Measurements from ENCODE around the gene TSKU. TPM values are rescaled to one million over a fixed set of nuclear protein-coding genes. Genes with fewer than 3 reads are reported as not detected.

Gene TSKU
- total and polyA plus RNA-seq, 2 experiments from 2014 or later: 30.6 to 30.8 TPM

DNA sequence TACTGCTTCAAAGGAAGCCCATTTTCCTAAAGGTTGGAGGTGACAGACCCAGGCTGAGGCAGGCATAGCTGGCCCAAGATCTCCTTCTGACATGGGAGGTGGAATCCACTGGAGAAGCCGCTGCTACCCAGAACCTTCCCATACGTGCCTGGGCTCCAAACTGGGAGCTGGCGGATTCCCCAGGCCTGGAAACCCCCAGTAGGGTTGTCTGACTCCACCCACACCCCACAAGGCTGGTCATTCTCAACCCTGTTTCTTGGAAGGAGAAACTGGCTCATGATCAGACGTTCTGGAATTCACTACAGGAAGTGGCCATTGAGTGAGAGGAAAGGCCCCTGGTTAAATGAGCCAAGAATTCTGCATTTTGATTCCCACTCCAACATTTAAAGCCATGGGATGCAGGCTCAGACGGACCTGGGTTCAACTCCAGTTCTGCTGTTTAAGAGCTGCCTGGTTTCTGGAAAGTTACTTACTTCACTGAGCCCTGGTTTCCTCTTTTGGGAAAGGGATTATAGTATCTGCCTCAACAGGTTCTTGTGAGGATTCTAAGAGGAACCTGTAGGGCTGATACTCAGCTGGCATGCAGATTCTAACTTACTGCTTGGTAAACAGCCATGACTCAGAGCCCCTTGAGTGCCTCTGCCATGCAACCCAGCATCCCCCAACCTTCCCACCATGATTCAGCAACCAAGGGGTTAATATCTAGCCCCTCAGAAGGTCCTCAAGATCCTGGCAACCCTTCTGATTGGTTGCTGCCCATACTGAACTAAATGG lies 19.4 kb upstream of the TSKU start:
- peaks cover 19% of the 10 kb centered on the region for H3K4me1 ChIP-seq (ENCODE audit: insufficient read depth)
- H3K9me3 ChIP-seq (ENCODE audit: low read depth): no peaks in the 10 kb centered on the region
- no peak overlapping the region for H3K4me3 ChIP-seq
- in situ Hi-C loops (cut with MboI): no loop called here
- H3K79me2 ChIP-seq (ENCODE audit: insufficient read depth): no peaks in the 10 kb centered on the region
- no peaks in the 10 kb centered on the region for H3K27me3 ChIP-seq (replicated peaks; ENCODE audit: insufficient read depth)
- H3K27ac ChIP-seq: no peak overlapping the region
- TF ChIP-seq EZH2phosphoT487 (IDR thresholded peaks at IDR 0.05; ENCODE audit: insufficient read depth, low read depth): no peak
- TF ChIP-seq EZH2 (IDR thresholded peaks at IDR 0.05; ENCODE audit: insufficient read depth, poor library complexity, severe bottlenecking): no peak
- peak; percentile 89 for DNase-seq
- H3K4me2 ChIP-seq (ENCODE audit: unreplicated experiment): peak overlapping the region; percentile 45
- no peaks in the 10 kb centered on the region for H3K36me3 ChIP-seq (ENCODE audit: low read depth)
- peaks cover 2% of the 10 kb centered on the region for H3F3A ChIP-seq (ENCODE audit: insufficient read depth)
- no peak overlapping the region for H2AFZ ChIP-seq
- WGBS, 2 experiments (ENCODE audit: low coverage in 1 of 2, low lambda C conversion rate in 2 of 2, missing lambda C conversion rate in 2 of 2): 4 to 5% methylated on average over 5 of the region's 5 CpGs
- no peak overlapping the region for H3K9ac ChIP-seq
- H4K20me1 ChIP-seq (ENCODE audit: insufficient read depth): no peaks in the 10 kb centered on the region
- no peaks in the 10 kb centered on the region for H3K9me2 ChIP-seq (ENCODE audit: insufficient read depth)

DNA sequence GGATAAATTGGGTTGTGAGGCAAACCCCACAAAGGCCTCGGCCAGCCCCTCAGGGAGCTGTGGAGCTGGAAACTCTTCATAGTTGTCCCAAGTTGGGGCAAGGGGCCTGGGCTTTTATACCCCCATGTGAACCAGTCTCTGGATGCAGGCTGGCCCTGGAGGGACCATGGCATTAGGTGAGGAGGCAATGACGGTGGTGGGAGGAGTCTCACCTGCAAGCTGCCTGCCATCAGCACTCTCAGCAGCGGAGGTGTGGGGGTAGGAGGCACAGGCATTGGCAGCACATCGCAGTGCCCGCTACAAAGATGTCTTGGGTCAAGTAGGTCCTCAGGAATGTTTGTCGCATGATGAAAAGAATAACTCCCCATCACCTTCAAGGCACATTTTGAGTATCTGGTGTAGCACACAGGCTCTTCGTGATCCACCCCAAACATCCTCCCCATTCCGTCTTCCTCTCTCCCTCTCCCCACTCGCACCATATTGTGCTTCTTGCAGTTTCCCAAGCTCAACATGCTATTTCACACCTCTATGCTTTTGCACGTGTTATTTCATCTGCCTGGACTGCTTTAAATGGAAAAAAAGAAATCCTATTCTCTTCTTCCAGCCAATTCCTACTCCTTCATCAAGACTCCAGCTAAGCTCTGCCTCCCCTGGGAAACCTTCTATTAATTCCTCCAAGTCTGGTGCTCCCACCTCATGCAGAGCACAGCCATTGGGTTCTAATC lies 18.1 kb upstream of the TSKU start:
- no peak overlapping the region for H2AFZ ChIP-seq
- no peak for TF ChIP-seq EZH2 (IDR thresholded peaks at IDR 0.05; ENCODE audit: insufficient read depth, poor library complexity, severe bottlenecking)
- no peak for TF ChIP-seq EZH2phosphoT487 (IDR thresholded peaks at IDR 0.05; ENCODE audit: insufficient read depth, low read depth)
- no peak for DNase-seq
- in situ Hi-C loops (cut with MboI): no loop called here
- no peaks in the 10 kb centered on the region for H3K79me2 ChIP-seq (ENCODE audit: insufficient read depth)
- no peaks in the 10 kb centered on the region for H4K20me1 ChIP-seq (ENCODE audit: insufficient read depth)
- no peak overlapping the region for H3K27ac ChIP-seq
- H3F3A ChIP-seq (ENCODE audit: insufficient read depth): peaks cover 7% of the 10 kb centered on the region
- no peaks in the 10 kb centered on the region for H3K9me2 ChIP-seq (ENCODE audit: insufficient read depth)
- H3K9ac ChIP-seq: no peak overlapping the region
- no peak overlapping the region for H3K4me3 ChIP-seq
- H3K4me2 ChIP-seq (ENCODE audit: unreplicated experiment): no peak overlapping the region
- no peaks in the 10 kb centered on the region for H3K27me3 ChIP-seq (replicated peaks; ENCODE audit: insufficient read depth)
- peaks cover 32% of the 10 kb centered on the region for H3K4me1 ChIP-seq (ENCODE audit: insufficient read depth)
- no peaks in the 10 kb centered on the region for H3K9me3 ChIP-seq (ENCODE audit: low read depth)
- WGBS, 2 experiments (ENCODE audit: low coverage in 1 of 2, low lambda C conversion rate in 2 of 2, missing lambda C conversion rate in 2 of 2): 85 to 91% methylated on average over 10 of the region's 10 CpGs
- H3K36me3 ChIP-seq (ENCODE audit: low read depth): no peaks in the 10 kb centered on the region

DNA sequence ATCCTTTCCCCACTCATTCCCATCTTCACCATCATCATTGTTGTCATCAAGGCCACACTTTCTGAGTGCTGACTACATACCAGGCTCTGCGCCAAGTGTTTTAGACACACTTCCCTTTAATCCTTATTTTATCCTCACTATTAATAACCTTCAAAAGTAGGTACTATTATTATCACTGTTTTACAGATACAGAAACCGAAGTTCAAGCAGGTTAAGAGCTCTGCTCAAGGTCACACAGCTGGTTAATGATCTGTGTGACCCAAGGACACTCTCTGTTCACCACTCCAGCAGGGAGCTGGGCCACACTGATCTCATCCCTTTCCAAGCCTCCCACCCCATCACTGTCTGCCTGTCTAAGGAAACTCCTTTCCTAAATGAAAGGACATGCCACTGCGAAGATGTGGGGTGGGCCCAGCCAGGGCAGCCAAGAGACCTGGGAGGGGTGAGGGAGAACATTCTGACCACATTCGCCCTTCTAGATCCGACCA lies 17.2 kb upstream of the TSKU start:
- peaks cover 38% of the 10 kb centered on the region for H3K4me1 ChIP-seq (ENCODE audit: insufficient read depth)
- no peaks in the 10 kb centered on the region for H3K27me3 ChIP-seq (replicated peaks; ENCODE audit: insufficient read depth)
- no peak overlapping the region for H3K9ac ChIP-seq
- no peak overlapping the region for H2AFZ ChIP-seq
- H3K27ac ChIP-seq: no peak overlapping the region
- H3K4me2 ChIP-seq (ENCODE audit: unreplicated experiment): no peak overlapping the region
- no peak for TF ChIP-seq EZH2 (IDR thresholded peaks at IDR 0.05; ENCODE audit: insufficient read depth, poor library complexity, severe bottlenecking)
- no peak for TF ChIP-seq EZH2phosphoT487 (IDR thresholded peaks at IDR 0.05; ENCODE audit: insufficient read depth, low read depth)
- H3K4me3 ChIP-seq: no peak overlapping the region
- H3K9me2 ChIP-seq (ENCODE audit: insufficient read depth): no peaks in the 10 kb centered on the region
- H3K36me3 ChIP-seq (ENCODE audit: low read depth): no peaks in the 10 kb centered on the region
- H3K9me3 ChIP-seq (ENCODE audit: low read depth): no peaks in the 10 kb centered on the region
- H4K20me1 ChIP-seq (ENCODE audit: insufficient read depth): no peaks in the 10 kb centered on the region
- in situ Hi-C loops (cut with MboI): no loop called here
- H3K79me2 ChIP-seq (ENCODE audit: insufficient read depth): no peaks in the 10 kb centered on the region
- WGBS, 2 experiments (ENCODE audit: low coverage in 1 of 2, low lambda C conversion rate in 2 of 2, missing lambda C conversion rate in 2 of 2): 58 to 71% methylated on average over 5 of the region's 5 CpGs
- peak; percentile 54 for DNase-seq
- H3F3A ChIP-seq (ENCODE audit: insufficient read depth): peaks cover 14% of the 10 kb centered on the region

GRCh38 chr11:76766521-76766920 lies 16.6 kb upstream of the TSKU start:
- in situ Hi-C loops (cut with MboI): no loop called here
- Histone ChIP-seq H3K27me3 (replicated peaks; ENCODE audit: insufficient read depth) (no peaks in the 10 kb centered on the region), H3K4me2 (ENCODE audit: unreplicated experiment) (no peak overlapping the region), H3K9me3 (ENCODE audit: low read depth) (no peaks in the 10 kb centered on the region), H3K4me3 (no peak overlapping the region), H3K27ac (no peak overlapping the region), H4K20me1 (ENCODE audit: insufficient read depth) (no peaks in the 10 kb centered on the region), H3F3A (ENCODE audit: insufficient read depth) (peaks cover 18% of the 10 kb centered on the region), H2AFZ (no peak overlapping the region), H3K9ac (no peak overlapping the region), H3K4me1 (ENCODE audit: insufficient read depth) (peaks cover 44% of the 10 kb centered on the region), H3K79me2 (ENCODE audit: insufficient read depth) (no peaks in the 10 kb centered on the region), H3K36me3 (ENCODE audit: low read depth) (no peaks in the 10 kb centered on the region), H3K9me2 (ENCODE audit: insufficient read depth) (no peaks in the 10 kb centered on the region)
- no peak for DNase-seq
- TF ChIP-seq EZH2phosphoT487 (IDR thresholded peaks at IDR 0.05; ENCODE audit: insufficient read depth, low read depth) (no peak), EZH2 (IDR thresholded peaks at IDR 0.05; ENCODE audit: insufficient read depth, poor library complexity, severe bottlenecking) (no peak)
- 91 to 96% methylated on average over 6 of the region's 6 CpGs for WGBS, 2 experiments (ENCODE audit: low coverage in 1 of 2, low lambda C conversion rate in 2 of 2, missing lambda C conversion rate in 2 of 2)
